ENCODE measurements around the gene SGF29.
A peak's percentile ranks its signal among the peaks of the same experiment; 100 is the strongest.

SGF29 gene

GRCh38 chr16:28572696-28573510 lies 19.2 kb downstream of the SGF29 start:
- DNase-seq (ENCODE audit: low spot score in 2 of 2) = no peak
- Mint-ChIP-seq H3K4me1 (peaks cover 31% of the 10 kb centered on the region), H3K4me3 (no peak overlapping the region), H3K27ac (peak overlapping the region; percentile 80), H3K36me3 (no peaks in the 10 kb centered on the region), H3K9me3 (no peaks in the 10 kb centered on the region)
- ATAC-seq = no peak

GRCh38 chr16:28573738-28574718 lies 20.3 kb downstream of the SGF29 start:
- no peak for DNase-seq (ENCODE audit: low spot score in 2 of 2)
- Mint-ChIP-seq H3K36me3 (no peaks in the 10 kb centered on the region), H3K4me3 (no peak overlapping the region), H3K27ac (peak overlapping the region; percentile 80), H3K4me1 (peaks cover 31% of the 10 kb centered on the region), H3K9me3 (no peaks in the 10 kb centered on the region)
- ATAC-seq = no peak

GRCh38 chr16:28574925-28575324 lies 21.2 kb downstream of the SGF29 start:
- peaks cover 23% of the 10 kb centered on the region for H3K4me1 Mint-ChIP-seq
- H3K4me3 Mint-ChIP-seq = no peak overlapping the region
- no peaks in the 10 kb centered on the region for H3K9me3 Mint-ChIP-seq
- DNase-seq (ENCODE audit: low spot score in 2 of 2) (no peak), ATAC-seq (no peak)
- no peak overlapping the region for H3K27ac Mint-ChIP-seq
- peaks cover 9% of the 10 kb centered on the region for H3K36me3 Mint-ChIP-seq

GRCh38 chr16:28575446-28576109 lies 21.9 kb downstream of the SGF29 start:
- no peaks in the 10 kb centered on the region for H3K9me3 Mint-ChIP-seq
- H3K4me1 Mint-ChIP-seq = peaks cover 19% of the 10 kb centered on the region
- H3K27ac Mint-ChIP-seq = peak overlapping the region; percentile 52

GRCh38 chr16:28580726-28581315 lies 27.1 kb downstream of the SGF29 start:
- DNase-seq (ENCODE audit: low spot score in 2 of 2) = no peak
- Mint-ChIP-seq H3K36me3 (peaks cover 60% of the 10 kb centered on the region), H3K4me3 (no peak overlapping the region), H3K4me1 (peaks cover 5% of the 10 kb centered on the region), H3K9me3 (no peaks in the 10 kb centered on the region), H3K27ac (peak overlapping the region; percentile 26)
- ATAC-seq = no peak

More at GRCh38 chr16:28575446-28576109, 21.9 kb downstream of the SGF29 start:
- peaks cover 11% of the 10 kb centered on the region for H3K36me3 Mint-ChIP-seq
- DNase-seq (ENCODE audit: low spot score in 2 of 2) (no peak), ATAC-seq (no peak)
- no peak overlapping the region for H3K4me3 Mint-ChIP-seq

GRCh38 chr16:28585674-28586073 lies 32.0 kb downstream of the SGF29 start:
- Mint-ChIP-seq H3K4me3 (no peak overlapping the region), H3K36me3 (peaks cover 81% of the 10 kb centered on the region)
- no peak for DNase-seq (ENCODE audit: low spot score in 2 of 2)

GRCh38 chr16:28586466-28586865 lies 32.7 kb downstream of the SGF29 start:
- Mint-ChIP-seq H3K36me3 (peaks cover 81% of the 10 kb centered on the region), H3K4me3 (no peak overlapping the region), H3K4me1 (no peaks in the 10 kb centered on the region), H3K9me3 (no peaks in the 10 kb centered on the region), H3K27ac (no peak overlapping the region)
- no peak for ATAC-seq
- no peak for DNase-seq (ENCODE audit: low spot score in 2 of 2)

More at GRCh38 chr16:28585674-28586073, 32.0 kb downstream of the SGF29 start:
- no peaks in the 10 kb centered on the region for H3K9me3 Mint-ChIP-seq
- no peak overlapping the region for H3K27ac Mint-ChIP-seq
- no peaks in the 10 kb centered on the region for H3K4me1 Mint-ChIP-seq
- ATAC-seq = no peak

GRCh38 chr16:28587386-28587785 lies 33.7 kb downstream of the SGF29 start:
- DNase-seq (ENCODE audit: low spot score in 2 of 2) (no peak), ATAC-seq (no peak)
- Mint-ChIP-seq H3K36me3 (peaks cover 76% of the 10 kb centered on the region), H3K4me3 (no peak overlapping the region), H3K27ac (no peak overlapping the region), H3K4me1 (no peaks in the 10 kb centered on the region), H3K9me3 (no peaks in the 10 kb centered on the region)

- no peaks in the 10 kb centered on the region for H3K9me3 Mint-ChIP-seq
- H3K4me1 Mint-ChIP-seq = peaks cover 6% of the 10 kb centered on the region
- H3K36me3 Mint-ChIP-seq = peaks cover 60% of the 10 kb centered on the region
- ATAC-seq = no peak
- no peak for DNase-seq (ENCODE audit: low spot score in 2 of 2)
- H3K27ac Mint-ChIP-seq = peak overlapping the region; percentile 10
- H3K4me3 Mint-ChIP-seq = no peak overlapping the region
Observed at GRCh38 chr16:28589069-28589468, 35.3 kb downstream of the SGF29 start.

GRCh38 chr16:28589930-28590329 lies 36.2 kb downstream of the SGF29 start:
- no peak for ATAC-seq
- H3K36me3 Mint-ChIP-seq = peaks cover 51% of the 10 kb centered on the region
- DNase-seq (ENCODE audit: low spot score in 2 of 2) = no peak
- peaks cover 6% of the 10 kb centered on the region for H3K4me1 Mint-ChIP-seq
- H3K27ac Mint-ChIP-seq = no peak overlapping the region
- H3K4me3 Mint-ChIP-seq = no peak overlapping the region
- H3K9me3 Mint-ChIP-seq = no peaks in the 10 kb centered on the region

- H3K27ac Mint-ChIP-seq = peak overlapping the region; percentile 81
- H3K9me3 Mint-ChIP-seq = no peaks in the 10 kb centered on the region
- no peak overlapping the region for H3K4me3 Mint-ChIP-seq
- peaks cover 6% of the 10 kb centered on the region for H3K4me1 Mint-ChIP-seq
- ATAC-seq (no peak), DNase-seq (ENCODE audit: low spot score in 2 of 2) (no peak)
- peaks cover 45% of the 10 kb centered on the region for H3K36me3 Mint-ChIP-seq
Observed at GRCh38 chr16:28590384-28591340, 36.9 kb downstream of the SGF29 start.

GRCh38 chr16:28591355-28591754 lies 37.6 kb downstream of the SGF29 start:
- Mint-ChIP-seq H3K27ac (peak overlapping the region; percentile 81), H3K36me3 (peaks cover 38% of the 10 kb centered on the region), H3K4me3 (no peak overlapping the region)

GRCh38 chr16:28592511-28592910 lies 38.8 kb downstream of the SGF29 start:
- Mint-ChIP-seq H3K9me3 (no peaks in the 10 kb centered on the region), H3K4me1 (peaks cover 6% of the 10 kb centered on the region), H3K27ac (no peak overlapping the region), H3K36me3 (peaks cover 30% of the 10 kb centered on the region), H3K4me3 (no peak overlapping the region)
- no peak for ATAC-seq
- no peak for DNase-seq (ENCODE audit: low spot score in 2 of 2)

More at GRCh38 chr16:28591355-28591754, 37.6 kb downstream of the SGF29 start:
- H3K9me3 Mint-ChIP-seq = no peaks in the 10 kb centered on the region
- DNase-seq (ENCODE audit: low spot score in 2 of 2) (no peak), ATAC-seq (no peak)
- peaks cover 6% of the 10 kb centered on the region for H3K4me1 Mint-ChIP-seq

Data from stimulated activated effector memory CD8-positive, alpha-beta T cell treated with anti-CD3 and anti-CD28 coated beads, Interleukin-12 subunit alpha, Interleukin-12 subunit beta, amount 100 ng/mL, for 72 hours (primary cell).